22Rv1 (cell line): Measurements from ENCODE around the gene CDK6.

Experiments
- CTCF ChIP-seq: fragments of 450-650 bp; IDR thresholded peaks from 2 replicates; pipeline ENCODE4 v1.5.1; 2017; ENCODE audit warnings: mild to moderate bottlenecking
- ZFX ChIP-seq: fragments of 450-650 bp; IDR thresholded peaks from 2 replicates; pipeline ENCODE4 v1.6.1; 2017; ENCODE audit warnings: antibody characterized with exemption, borderline replicate concordance

- TF ChIP-seq CTCF = no peak
- no peak for TF ChIP-seq ZFX
Measured at GRCh38 chr7:92603089-92603445, 233.3 kb downstream of the CDK6 start.
